NCI-H226 (cell line): ENCODE data around the gene SH2D6.

Experiments used
- DNase-seq: peaks from one replicate; pipeline ENCODE4 v3.0.0-alpha.2; 2015

The SH2D6 gene

GRCh38 chr2:85440729-85441128 lies 22.2 kb downstream of the SH2D6 start:
- no peak for DNase-seq

- no peak for DNase-seq
Measured at GRCh38 chr2:85441864-85442263, 23.4 kb downstream of the SH2D6 start.

GRCh38 chr2:85444629-85445172 lies 26.2 kb downstream of the SH2D6 start:
- no peak for DNase-seq

GRCh38 chr2:85445316-85446295 lies 27.1 kb downstream of the SH2D6 start:
- peak; percentile 63 for DNase-seq

GRCh38 chr2:85446296-85447221 lies 28.0 kb downstream of the SH2D6 start:
- no peak for DNase-seq

GRCh38 chr2:85447222-85447585 lies 28.7 kb downstream of the SH2D6 start:
- DNase-seq = no peak

GRCh38 chr2:85448461-85449213 lies 30.1 kb downstream of the SH2D6 start:
- no peak for DNase-seq

GRCh38 chr2:85449214-85449588 lies 30.7 kb downstream of the SH2D6 start:
- no peak for DNase-seq

GRCh38 chr2:85452237-85452636 lies 33.7 kb downstream of the SH2D6 start:
- no peak for DNase-seq

GRCh38 chr2:85453571-85453970 lies 35.1 kb downstream of the SH2D6 start:
- no peak for DNase-seq

- DNase-seq = no peak
Measured at GRCh38 chr2:85455552-85456090, 37.1 kb downstream of the SH2D6 start.

- DNase-seq = no peak
Measured at GRCh38 chr2:85457043-85457442, 38.5 kb downstream of the SH2D6 start.

- peak; percentile 44 for DNase-seq
Measured at GRCh38 chr2:85457877-85458316, 39.4 kb downstream of the SH2D6 start.

- DNase-seq = no peak
Measured at GRCh38 chr2:85458601-85459563, 40.4 kb downstream of the SH2D6 start.

- DNase-seq = no peak
Measured at GRCh38 chr2:85459771-85460170, 41.3 kb downstream of the SH2D6 start.

- DNase-seq = no peak
Measured at GRCh38 chr2:85462322-85462721, 43.8 kb downstream of the SH2D6 start.

GRCh38 chr2:85468096-85468703 lies 49.7 kb downstream of the SH2D6 start:
- no peak for DNase-seq

GRCh38 chr2:85468704-85469349 lies 50.3 kb downstream of the SH2D6 start:
- peak; percentile 76 for DNase-seq

GRCh38 chr2:85470850-85471800 lies 52.6 kb downstream of the SH2D6 start:
- DNase-seq = peak; percentile 53
